Hepatocyte (in vitro differentiated cells): ENCODE data around the gene SAMD11. TPM values are rescaled to one million over a fixed set of nuclear protein-coding genes. Genes with fewer than 3 reads are reported as not detected.

Experiments used
- DNase-seq: peaks from one replicate; pipeline ENCODE4 v3.0.0-alpha.2; 2016; ENCODE audit warnings: low spot score
- H2AFZ ChIP-seq: fragments of 200-600 bp; sonication (generic); 2 replicates; pipeline ENCODE4 v1.6.0; 2016; ENCODE audit warnings: antibody characterized with exemption, mild to moderate bottlenecking
- H3K27ac ChIP-seq: fragments of 200-600 bp; sonication (generic); 2 replicates; pipeline ENCODE4 v1.5.1; 2016; ENCODE audit warnings: mild to moderate bottlenecking
- H3K27me3 ChIP-seq: fragments of 200-600 bp; sonication (generic); 2 replicates; pipeline ENCODE4 v1.6.1; 2016
- H3K36me3 ChIP-seq: fragments of 200-600 bp; sonication (generic); replicated peaks from 2 replicates; pipeline ENCODE4 v1.5.1; 2016; ENCODE audit warnings: low read depth; ENCODE audit not compliant: insufficient read depth
- H3K4me1 ChIP-seq: fragments of 200-600 bp; sonication (generic); 2 replicates; pipeline ENCODE4 v1.5.1; 2016; ENCODE audit warnings: mild to moderate bottlenecking, moderate library complexity; ENCODE audit not compliant: insufficient read depth
- H3K4me2 ChIP-seq: fragments of 200-600 bp; sonication (generic); 2 replicates; pipeline ENCODE4 v1.6.0; 2016
- H3K4me3 ChIP-seq: fragments of 200-600 bp; sonication (generic); 2 replicates; pipeline ENCODE4 v1.5.1; 2016; ENCODE audit warnings: mild to moderate bottlenecking
- H3K79me2 ChIP-seq: fragments of 200-600 bp; sonication (generic); 2 replicates; pipeline ENCODE4 v1.6.0; 2017; ENCODE audit warnings: mild to moderate bottlenecking
- H3K9me2 ChIP-seq: fragments of 200-600 bp; sonication (generic); replicated peaks from 2 replicates; pipeline ENCODE4 v1.6.0; 2017; ENCODE audit warnings: mild to moderate bottlenecking; ENCODE audit not compliant: insufficient read depth
- H3K9me3 ChIP-seq: fragments of 200-600 bp; sonication (generic); 2 replicates; pipeline ENCODE4 v1.5.1; 2016; ENCODE audit warnings: low read depth, mild to moderate bottlenecking
- H4K20me1 ChIP-seq: fragments of 200-600 bp; sonication (generic); 2 replicates; pipeline ENCODE4 v1.6.0; 2016; ENCODE audit warnings: mild to moderate bottlenecking; ENCODE audit not compliant: insufficient read depth, poor library complexity, severe bottlenecking
- CTCF ChIP-seq: fragments of 200-600 bp; sonication (generic); IDR thresholded peaks from 2 replicates; pipeline ENCODE4 v1.5.1; 2016; ENCODE audit warnings: antibody characterized with exemption, mild to moderate bottlenecking; ENCODE audit not compliant: poor library complexity
- EZH2 ChIP-seq: fragments of 200-600 bp; sonication (generic); IDR thresholded peaks from 2 replicates; pipeline ENCODE4 v1.6.1; 2016; ENCODE audit warnings: antibody characterized with exemption, mild to moderate bottlenecking, borderline replicate concordance
- EZH2phosphoT487 ChIP-seq: fragments of 200-600 bp; sonication (generic); IDR thresholded peaks from one replicate; pipeline ENCODE4 v1.6.1; 2018; ENCODE audit warnings: antibody characterized with exemption, mild to moderate bottlenecking, low read depth, moderate library complexity; ENCODE audit not compliant: unreplicated experiment, severe bottlenecking
- WGBS: methylation state at CpG from one replicate; pipeline ENCODE4 v1.1.6; 2016; ENCODE audit warnings: low lambda C conversion rate; ENCODE audit errors: missing lambda C conversion rate; 5-methylcytosine and 5-hydroxymethylcytosine counted together
- polyA plus RNA-seq: library from polyadenylated mRNA; unstranded; fragments of >200 nt; fragmentation: Nextera tagmentation; extraction: Ambion mirVana; gene quantifications from 2 replicates; pipeline ENCODE4 v1.2.1, GENCODE V29; 2016
- total RNA-seq: library from RNA; depleted of rRNA; stranded (reverse); fragments of >200 nt; gene quantifications from 2 replicates; pipeline ENCODE4 v1.2.3, GENCODE V29; 2014

Gene SAMD11
- total and polyA plus RNA-seq, 2 experiments from 2014 or later: 9.5 to 17.1 TPM

- DNase-seq: peak; percentile 88
- no peaks in the 10 kb centered on the region for H3K27me3 ChIP-seq
- H3K9me3 ChIP-seq: no peaks in the 10 kb centered on the region
- peak within 1 kb of the TSS; percentile 31 for H2AFZ ChIP-seq
- H3K36me3 ChIP-seq: no peaks in the 10 kb centered on the region
- peak within 1 kb of the TSS; percentile 92 for H3K4me2 ChIP-seq
- H3K4me1 ChIP-seq: peaks cover 3% of the 10 kb centered on the region
- no peaks in the 10 kb centered on the region for H3K9me2 ChIP-seq
- H3K27ac ChIP-seq: no peak within 1 kb of the TSS
- H3K79me2 ChIP-seq: peaks cover 20% of the 10 kb centered on the region
- peak within 1 kb of the TSS; percentile 42 for H3K4me3 ChIP-seq
- WGBS: 0% methylated on average over 6 of the region's 109 CpGs
- TF ChIP-seq EZH2 (no peak), EZH2phosphoT487 (no peak), CTCF (no peak)
- peaks cover 7% of the 10 kb centered on the region for H4K20me1 ChIP-seq
Measured at GRCh38 chr1:960363-961131, 36.8 kb downstream of the SAMD11 start, which contains the start of gene KLHL17. Gene KLHL17, plus strand, starts transcription at chr1:960584. Its CDS starts 110 bp downstream, at chr1:960694.

- 72% methylated on average over 20 of the region's 56 CpGs for WGBS
- Histone ChIP-seq H3K36me3 (no peaks in the 10 kb centered on the region), H3K4me3 (peak overlapping the region; percentile 42), H2AFZ (no peak overlapping the region), H4K20me1 (peaks cover 7% of the 10 kb centered on the region), H3K4me2 (peak overlapping the region; percentile 92), H3K79me2 (peaks cover 20% of the 10 kb centered on the region), H3K27ac (no peak overlapping the region), H3K4me1 (peaks cover 7% of the 10 kb centered on the region), H3K27me3 (no peaks in the 10 kb centered on the region), H3K9me2 (no peaks in the 10 kb centered on the region), H3K9me3 (no peaks in the 10 kb centered on the region)
- TF ChIP-seq CTCF (no peak), EZH2 (no peak), EZH2phosphoT487 (no peak)
- DNase-seq: no peak
Measured at GRCh38 chr1:961132-961669, 37.5 kb downstream of the SAMD11 start.

- no peak for DNase-seq
- Histone ChIP-seq H3K4me2 (no peak overlapping the region), H2AFZ (no peak overlapping the region), H3K27me3 (no peaks in the 10 kb centered on the region), H3K4me1 (peaks cover 16% of the 10 kb centered on the region), H4K20me1 (peaks cover 2% of the 10 kb centered on the region), H3K36me3 (no peaks in the 10 kb centered on the region), H3K9me3 (no peaks in the 10 kb centered on the region), H3K4me3 (no peak overlapping the region), H3K9me2 (no peaks in the 10 kb centered on the region), H3K27ac (no peak overlapping the region), H3K79me2 (peaks cover 13% of the 10 kb centered on the region)
- WGBS: 97% methylated on average over 39 of the region's 57 CpGs
- no peak for TF ChIP-seq CTCF
- TF ChIP-seq EZH2phosphoT487: no peak
- no peak for TF ChIP-seq EZH2
Measured at GRCh38 chr1:962381-963300, 38.9 kb downstream of the SAMD11 start.
